Stimulated activated CD8-positive, alpha-beta memory T cell treated with anti-CD3 and anti-CD28 coated beads, Interleukin-12 subunit alpha, Interleukin-12 subunit beta, amount 100 ng/mL, for 1 hour (primary cell): ENCODE measurements around the gene MED27.
"Not testable (repeated sequence)": the region's sequence is repeated elsewhere in the genome, so short reads cannot be mapped to it uniquely, and the experiment has no call there.

Experiments used
- DNase-seq: peaks from one replicate; pipeline ENCODE4 v3.0.0-alpha.2; 2020; ENCODE audit warnings: low read depth

MED27 gene

GRCh38 chr9:132075853-132076252 lies 3.8 kb downstream of the MED27 start:
- no peak for DNase-seq

- DNase-seq, result no peak
These were observed 4.9 kb downstream of the MED27 start for GRCh38 chr9:132074736-132075135.

GRCh38 chr9:132071847-132072507 lies 7.7 kb downstream of the MED27 start:
- DNase-seq, result no peak

- DNase-seq, result no peak
These were observed 10.4 kb downstream of the MED27 start for GRCh38 chr9:132069046-132069898.

GRCh38 chr9:132068605-132069004 lies 11.1 kb downstream of the MED27 start:
- DNase-seq, result no peak

GRCh38 chr9:132066511-132066910 lies 13.2 kb downstream of the MED27 start:
- no peak for DNase-seq

GRCh38 chr9:132066057-132066456 lies 13.6 kb downstream of the MED27 start:
- DNase-seq, result no peak

- DNase-seq, result no peak
These were observed 16.4 kb downstream of the MED27 start for GRCh38 chr9:132063281-132063680.

- DNase-seq, result no peak
These were observed 16.9 kb downstream of the MED27 start for GRCh38 chr9:132062806-132063205.

GRCh38 chr9:132061526-132061925 lies 18.1 kb downstream of the MED27 start:
- DNase-seq, result no peak

- no peak for DNase-seq
These were observed 20.3 kb downstream of the MED27 start for GRCh38 chr9:132059361-132059760.

- not testable (repeated sequence) for DNase-seq
These were observed 21.4 kb downstream of the MED27 start for GRCh38 chr9:132058226-132058625.

GRCh38 chr9:132056717-132057560 lies 22.7 kb downstream of the MED27 start:
- DNase-seq, result no peak

GRCh38 chr9:132055756-132056155 lies 23.9 kb downstream of the MED27 start:
- DNase-seq, result no peak

GRCh38 chr9:132054024-132054423 lies 25.6 kb downstream of the MED27 start:
- no peak for DNase-seq

GRCh38 chr9:132049900-132050299 lies 29.8 kb downstream of the MED27 start:
- DNase-seq, result no peak

GRCh38 chr9:132049323-132049882 lies 30.3 kb downstream of the MED27 start:
- DNase-seq, result no peak

- no peak for DNase-seq
These were observed 31.5 kb downstream of the MED27 start for GRCh38 chr9:132048201-132048600.

GRCh38 chr9:132046456-132046855 lies 33.2 kb downstream of the MED27 start:
- DNase-seq, result no peak

GRCh38 chr9:132044176-132044875 lies 35.3 kb downstream of the MED27 start:
- no peak for DNase-seq

- no peak for DNase-seq
These were observed 36.0 kb downstream of the MED27 start for GRCh38 chr9:132043708-132044107.

- DNase-seq, result no peak
These were observed 37.3 kb downstream of the MED27 start for GRCh38 chr9:132042324-132042723.
